PC-9 (cell line): Measurements from ENCODE around the gene PCDH12.

Source experiments
- CTCF ChIP-seq: fragments of 200-600 bp; sonication (generic); conservative IDR thresholded peaks from 2 replicates; pipeline ENCODE4 v1.6.1; 2017; ENCODE audit warnings: mixed run types, antibody characterized with exemption, mild to moderate bottlenecking, moderate library complexity
- EZH2 ChIP-seq: fragments of 200-600 bp; sonication (generic); IDR thresholded peaks from 2 replicates; pipeline ENCODE4 v1.8.0; 2017; ENCODE audit warnings: antibody characterized with exemption, low read depth

DNA sequence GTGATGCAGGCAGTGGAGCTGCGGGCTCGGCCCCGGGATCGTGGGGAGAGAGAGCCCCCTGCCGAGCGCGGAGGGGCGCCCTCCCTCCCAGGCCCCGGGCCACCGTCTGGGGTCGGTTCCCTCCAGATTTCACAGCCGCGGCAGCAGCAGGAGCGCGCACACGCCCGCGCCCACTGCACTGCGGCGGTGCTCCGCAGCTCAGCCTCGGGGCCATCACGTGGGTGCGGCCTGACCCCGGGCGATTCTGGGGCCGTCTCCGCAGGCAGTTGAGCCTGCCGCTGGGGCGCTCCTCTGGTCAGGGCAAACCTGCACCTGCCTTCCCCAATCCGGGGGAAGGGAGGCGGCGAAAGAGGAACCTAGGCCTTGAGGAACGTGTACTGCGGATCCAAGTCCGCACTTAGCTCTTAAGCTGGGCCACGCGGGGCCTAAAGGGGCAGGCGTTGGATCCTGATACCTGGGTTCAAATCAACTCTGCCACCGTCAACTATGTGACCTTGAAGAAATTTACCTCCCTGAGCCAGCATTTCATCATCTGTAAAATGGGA lies 43.7 kb downstream of the PCDH12 start:
- TF ChIP-seq CTCF: no peak
- TF ChIP-seq EZH2: no peak
